Measurements from ENCODE around the gene MARF1. TPM values are rescaled to one million over a fixed set of nuclear protein-coding genes. Genes with fewer than 3 reads are reported as not detected.
"Not testable (repeated sequence)": the region's sequence is repeated elsewhere in the genome, so short reads cannot be mapped to it uniquely, and the experiment has no call there.

MARF1 gene
- total RNA-seq, 2 experiments from 2014 or later: 156 to 157 TPM

DNA sequence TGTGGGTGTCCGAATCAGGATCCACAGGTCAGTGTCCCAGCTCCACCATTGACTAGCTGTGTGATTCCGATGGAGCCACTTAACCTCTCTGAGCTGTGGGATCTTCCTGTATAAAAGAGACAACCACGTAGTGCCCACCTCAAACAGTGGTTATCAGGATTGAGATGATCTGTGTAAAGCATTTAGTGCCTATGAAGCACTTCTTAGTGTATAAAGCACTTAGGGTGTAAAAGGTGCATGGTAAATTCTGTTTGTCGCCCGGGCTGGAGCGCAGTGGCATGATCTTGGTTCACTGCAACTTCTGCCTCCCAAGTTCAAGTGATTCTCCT lies 95.2 kb downstream of the MARF1 start:
- CTCF ChIA-PET: no interaction called here
- POLR2A ChIA-PET: no interaction called here
- intact Hi-C loops (cut with DNase I, micrococcal nuclease): loop anchor here in 1 of 2 experiments (2.0 kb wide), 1 partner anchor 17 kb away; no protein-coding TSS in a partner anchor
- Mint-ChIP-seq H3K4me1 (ENCODE audit: low read depth) (no peaks in the 10 kb centered on the region), H3K9me3 (no peaks in the 10 kb centered on the region), H3K27ac (no peak overlapping the region), H3K27me3 (peaks cover 5% of the 10 kb centered on the region), H3K4me3 (no peak overlapping the region), H3K36me3 (ENCODE audit: low read depth) (no peaks in the 10 kb centered on the region)
- H3K4me1 ChIP-seq (ENCODE audit: insufficient read depth, low read length): no peaks in the 10 kb centered on the region
- ATAC-seq (ENCODE audit: poor library complexity): no peak
- DNase-seq: no peak
- peaks cover 0 to 3% of the 10 kb centered on the region in 2 experiments for H3K9me3 ChIP-seq (ENCODE audit: control insufficient read depth in 1 of 2, insufficient read depth in 1 of 2, low read length in 2 of 2)
- H3K27me3 ChIP-seq (ENCODE audit: control insufficient read depth in 1 of 2, insufficient read depth in 2 of 2, low read length in 2 of 2): no peaks in the 10 kb centered on the region
- H3K27ac ChIP-seq (ENCODE audit: low read depth in 1 of 2, low read length in 2 of 2): no peak overlapping the region
- TF ChIP-seq, protein P1, sequence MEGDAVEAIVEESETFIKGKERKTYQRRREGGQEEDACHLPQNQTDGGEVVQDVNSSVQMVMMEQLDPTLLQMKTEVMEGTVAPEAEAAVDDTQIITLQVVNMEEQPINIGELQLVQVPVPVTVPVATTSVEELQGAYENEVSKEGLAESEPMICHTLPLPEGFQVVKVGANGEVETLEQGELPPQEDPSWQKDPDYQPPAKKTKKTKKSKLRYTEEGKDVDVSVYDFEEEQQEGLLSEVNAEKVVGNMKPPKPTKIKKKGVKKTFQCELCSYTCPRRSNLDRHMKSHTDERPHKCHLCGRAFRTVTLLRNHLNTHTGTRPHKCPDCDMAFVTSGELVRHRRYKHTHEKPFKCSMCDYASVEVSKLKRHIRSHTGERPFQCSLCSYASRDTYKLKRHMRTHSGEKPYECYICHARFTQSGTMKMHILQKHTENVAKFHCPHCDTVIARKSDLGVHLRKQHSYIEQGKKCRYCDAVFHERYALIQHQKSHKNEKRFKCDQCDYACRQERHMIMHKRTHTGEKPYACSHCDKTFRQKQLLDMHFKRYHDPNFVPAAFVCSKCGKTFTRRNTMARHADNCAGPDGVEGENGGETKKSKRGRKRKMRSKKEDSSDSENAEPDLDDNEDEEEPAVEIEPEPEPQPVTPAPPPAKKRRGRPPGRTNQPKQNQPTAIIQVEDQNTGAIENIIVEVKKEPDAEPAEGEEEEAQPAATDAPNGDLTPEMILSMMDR (IDR thresholded peaks at IDR 0.05): no peak
- no peak overlapping the region for H3K4me3 ChIP-seq (ENCODE audit: low read length)
- no peaks in the 10 kb centered on the region for H3K36me3 ChIP-seq (ENCODE audit: insufficient read depth, low read length)

DNA sequence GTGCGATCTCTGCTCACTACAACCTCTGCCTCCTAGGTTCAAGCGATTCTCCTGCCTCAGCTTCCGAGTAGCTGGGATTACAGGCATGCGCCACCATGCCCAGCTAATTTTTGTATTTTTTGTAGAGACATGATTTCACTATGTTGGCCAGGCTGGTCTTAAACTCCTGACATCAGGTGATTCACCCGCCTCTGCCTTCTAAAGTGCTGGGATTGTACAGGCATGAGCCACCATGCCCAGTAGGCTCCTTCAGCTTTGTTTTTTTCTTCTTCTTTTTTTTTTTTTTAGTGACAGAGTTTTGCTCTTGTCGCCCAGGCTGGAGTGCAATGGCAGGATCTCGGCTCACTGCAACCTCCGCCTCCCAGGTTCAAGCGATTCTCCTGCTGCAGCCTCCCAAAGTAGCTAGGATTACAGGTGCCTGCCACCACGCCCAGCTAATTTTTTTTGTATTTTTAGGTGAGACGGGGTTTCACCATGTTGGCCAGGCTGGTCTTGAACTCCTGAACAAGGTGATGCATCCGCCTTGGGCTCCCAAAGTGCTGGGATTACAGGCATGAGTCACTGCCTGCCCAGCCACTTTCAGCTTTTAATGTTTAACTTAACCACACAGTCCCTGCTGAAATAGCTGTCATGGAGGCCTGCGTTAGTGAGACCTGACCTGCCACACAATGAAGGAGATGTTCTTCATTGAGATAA lies 95.7 kb downstream of the MARF1 start:
- H3K36me3 Mint-ChIP-seq (ENCODE audit: low read depth); H3K4me1 ChIP-seq (ENCODE audit: insufficient read depth, low read length); H3K9me3 Mint-ChIP-seq; DNase-seq; CTCF ChIA-PET; intact Hi-C loops (cut with DNase I, micrococcal nuclease); POLR2A ChIA-PET; H3K9me3 ChIP-seq (ENCODE audit: control insufficient read depth in 1 of 2, insufficient read depth in 1 of 2, low read length in 2 of 2); H3K4me1 Mint-ChIP-seq (ENCODE audit: low read depth); H3K27me3 Mint-ChIP-seq; ATAC-seq (ENCODE audit: poor library complexity); H3K27ac Mint-ChIP-seq; H3K27me3 ChIP-seq (ENCODE audit: control insufficient read depth in 1 of 2, insufficient read depth in 2 of 2, low read length in 2 of 2); H3K27ac ChIP-seq (ENCODE audit: low read depth in 1 of 2, low read length in 2 of 2); H3K36me3 ChIP-seq (ENCODE audit: insufficient read depth, low read length); H3K4me3 Mint-ChIP-seq; H3K4me3 ChIP-seq (ENCODE audit: low read length): not testable (repeated sequence)

DNA sequence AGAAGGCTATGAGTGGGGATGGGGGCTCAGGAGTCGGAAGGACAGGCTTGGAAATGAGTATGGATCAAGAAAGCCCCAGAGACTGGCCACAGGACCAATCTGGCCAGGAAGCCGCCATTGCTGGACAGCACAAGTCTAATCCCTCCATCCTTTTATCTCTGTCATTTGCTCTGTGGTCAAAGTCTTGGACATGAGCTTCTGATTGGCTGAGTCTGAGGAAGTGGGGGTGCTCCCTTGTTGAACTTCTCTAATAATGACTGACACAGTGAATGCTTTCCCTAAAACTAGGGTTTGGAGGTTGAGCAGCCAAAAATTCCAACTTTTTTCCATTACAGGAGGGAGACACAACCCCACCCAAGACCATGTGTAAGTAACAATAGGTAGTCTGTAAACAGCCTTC lies 97.4 kb downstream of the MARF1 start:
- Histone ChIP-seq H3K27me3 (ENCODE audit: control insufficient read depth in 1 of 2, insufficient read depth in 2 of 2, low read length in 2 of 2) (no peaks in the 10 kb centered on the region), H3K4me3 (ENCODE audit: low read length) (no peak overlapping the region), H3K4me1 (ENCODE audit: insufficient read depth, low read length) (no peaks in the 10 kb centered on the region), H3K27ac (ENCODE audit: low read depth in 1 of 2, low read length in 2 of 2) (no peak overlapping the region), H3K9me3 (ENCODE audit: control insufficient read depth in 1 of 2, insufficient read depth in 1 of 2, low read length in 2 of 2) (peaks cover 0 to 3% of the 10 kb centered on the region in 2 experiments), H3K36me3 (ENCODE audit: insufficient read depth, low read length) (no peaks in the 10 kb centered on the region)
- DNase-seq: no peak
- intact Hi-C loops (cut with DNase I, micrococcal nuclease): no loop called here
- no peaks in the 10 kb centered on the region for H3K9me3 Mint-ChIP-seq
- POLR2A ChIA-PET: no interaction called here
- no peak for ATAC-seq (ENCODE audit: poor library complexity)
- no peak overlapping the region for H3K27ac Mint-ChIP-seq
- H3K4me1 Mint-ChIP-seq (ENCODE audit: low read depth): no peaks in the 10 kb centered on the region
- H3K27me3 Mint-ChIP-seq: peaks cover 5% of the 10 kb centered on the region
- TF ChIP-seq, protein P1 (IDR thresholded peaks at IDR 0.05): no peak
- H3K36me3 Mint-ChIP-seq (ENCODE audit: low read depth): no peaks in the 10 kb centered on the region
- no peak overlapping the region for H3K4me3 Mint-ChIP-seq
- CTCF ChIA-PET: no interaction called here

DNA sequence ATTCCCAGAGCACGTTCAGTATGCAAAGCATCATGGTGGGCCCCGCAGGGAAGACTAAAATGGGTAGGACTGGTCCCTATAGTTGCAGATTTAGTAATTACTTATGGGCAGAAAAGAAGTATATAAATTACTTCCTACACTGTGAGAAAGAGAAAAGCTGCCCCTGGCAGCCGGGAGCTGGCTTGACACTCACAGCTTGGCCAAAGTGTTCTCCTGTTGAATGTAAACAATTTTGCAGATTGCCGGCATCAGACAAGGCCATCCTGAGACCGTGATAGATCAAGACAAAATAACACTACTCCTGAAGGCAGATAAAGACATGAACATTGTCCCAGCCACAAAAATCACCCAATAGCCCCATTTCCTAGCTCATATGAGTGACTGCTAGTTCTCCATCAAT lies 98.5 kb downstream of the MARF1 start:
- Histone ChIP-seq H3K27me3 (ENCODE audit: control insufficient read depth in 1 of 2, insufficient read depth in 2 of 2, low read length in 2 of 2) (no peaks in the 10 kb centered on the region), H3K27ac (ENCODE audit: low read depth in 1 of 2, low read length in 2 of 2) (no peak overlapping the region), H3K4me3 (ENCODE audit: low read length) (no peak overlapping the region), H3K4me1 (ENCODE audit: insufficient read depth, low read length) (no peaks in the 10 kb centered on the region), H3K9me3 (ENCODE audit: control insufficient read depth in 1 of 2, insufficient read depth in 1 of 2, low read length in 2 of 2) (peaks cover 0 to 3% of the 10 kb centered on the region in 2 experiments), H3K36me3 (ENCODE audit: insufficient read depth, low read length) (no peaks in the 10 kb centered on the region)
- no peaks in the 10 kb centered on the region for H3K9me3 Mint-ChIP-seq
- H3K4me3 Mint-ChIP-seq: no peak overlapping the region
- DNase-seq (no peak), ATAC-seq (ENCODE audit: poor library complexity) (no peak)
- TF ChIP-seq, protein P1 (IDR thresholded peaks at IDR 0.05): no peak
- intact Hi-C loops (cut with DNase I, micrococcal nuclease): no loop called here
- no peaks in the 10 kb centered on the region for H3K4me1 Mint-ChIP-seq (ENCODE audit: low read depth)
- ChIA-PET CTCF (no interaction called here), POLR2A (no interaction called here)
- H3K36me3 Mint-ChIP-seq (ENCODE audit: low read depth): no peaks in the 10 kb centered on the region
- H3K27me3 Mint-ChIP-seq: peaks cover 5% of the 10 kb centered on the region
- H3K27ac Mint-ChIP-seq: no peak overlapping the region
